OCI-LY1 (cell line): ENCODE data around the gene RAB11FIP4.

Experiments
- H2AFZ ChIP-seq: fragments of 200-600 bp; sonication (generic), shearing (Covaris generic); 2 replicates; pipeline ENCODE4 v1.6.0; 2014; ENCODE audit warnings: antibody characterized with exemption, mild to moderate bottlenecking, low read length
- H3F3A ChIP-seq: fragments of 200-600 bp; sonication (generic), shearing (Covaris generic); 2 replicates; pipeline ENCODE4 v1.6.0; 2014; ENCODE audit warnings: mild to moderate bottlenecking, antibody characterized with exemption, low read length, moderate library complexity; ENCODE audit not compliant: insufficient read depth
- H3K27ac ChIP-seq: fragments of 200-600 bp; sonication (generic); 2 replicates; pipeline ENCODE4 v1.5.1; 2014; ENCODE audit warnings: low read length, mixed run types, mild to moderate bottlenecking, low read depth; ENCODE audit not compliant: poor library complexity, severe bottlenecking
- H3K27me3 ChIP-seq: fragments of 200-600 bp; sonication (generic); 2 replicates; pipeline ENCODE4 v1.6.0; 2014; ENCODE audit warnings: antibody characterized with exemption, mild to moderate bottlenecking, low read length, moderate library complexity; ENCODE audit not compliant: insufficient read depth
- H3K36me3 ChIP-seq: fragments of 200-600 bp; sonication (generic); 2 replicates; pipeline ENCODE4 v1.6.1; 2014; ENCODE audit warnings: mild to moderate bottlenecking, antibody characterized with exemption, low read length, moderate library complexity, mixed read lengths; ENCODE audit not compliant: insufficient read depth
- H3K4me1 ChIP-seq: fragments of 200-600 bp; sonication (generic); 2 replicates; pipeline ENCODE4 v1.5.1; 2014; ENCODE audit warnings: mild to moderate bottlenecking, low read length, moderate library complexity; ENCODE audit not compliant: insufficient read depth, severe bottlenecking
- H3K4me2 ChIP-seq: fragments of 200-600 bp; sonication (generic), shearing (Covaris generic); 2 replicates; pipeline ENCODE4 v1.6.1; 2014; ENCODE audit warnings: low read length
- H3K4me3 ChIP-seq: fragments of 200-600 bp; sonication (generic); 2 replicates; pipeline ENCODE4 v1.5.1; 2014; ENCODE audit warnings: low read length, low read depth, mild to moderate bottlenecking, mixed read lengths; ENCODE audit not compliant: poor library complexity, severe bottlenecking
- H3K79me2 ChIP-seq: fragments of 200-600 bp; shearing (Covaris generic); 2 replicates; pipeline ENCODE4 v1.6.1; 2016; ENCODE audit warnings: mixed run types, low read length, mixed read lengths; ENCODE audit not compliant: insufficient read depth
- H3K9ac ChIP-seq: fragments of 200-600 bp; sonication (generic), shearing (Covaris generic); 2 replicates; pipeline ENCODE4 v1.6.1; 2014; ENCODE audit warnings: mild to moderate bottlenecking, low read length, mixed read lengths
- H3K9me2 ChIP-seq: fragments of 200-600 bp; sonication (generic), shearing (Covaris generic); 2 replicates; pipeline ENCODE4 v1.6.1; 2014; ENCODE audit warnings: low read depth, mild to moderate bottlenecking, low read length, mixed read lengths
- H3K9me3 ChIP-seq: fragments of 200-600 bp; shearing (Covaris generic); 2 replicates; pipeline ENCODE4 v1.6.1; 2014; ENCODE audit warnings: low read length, mixed read lengths
- H4K20me1 ChIP-seq: fragments of 200-600 bp; sonication (generic), shearing (Covaris generic); 2 replicates; pipeline ENCODE4 v1.6.0; 2016; ENCODE audit warnings: mild to moderate bottlenecking, low read length; ENCODE audit not compliant: insufficient read depth
- CTCF ChIP-seq: fragments of 200-600 bp; sonication (generic), shearing (Covaris generic); IDR thresholded peaks from 2 replicates; pipeline ENCODE4 v1.5.1; 2017; ENCODE audit warnings: mild to moderate bottlenecking, antibody characterized with exemption, low read length, moderate library complexity, mixed read lengths
- EZH2 ChIP-seq: fragments of 200-600 bp; sonication (generic), shearing (Covaris generic); IDR thresholded peaks from 2 replicates; pipeline ENCODE4 v1.8.0; 2017; ENCODE audit warnings: borderline replicate concordance, mixed run types, mild to moderate bottlenecking, antibody characterized with exemption, low read length, moderate library complexity, mixed read lengths

RAB11FIP4 gene

GRCh38 chr17:31422443-31422842 is 31.0 kb downstream of the RAB11FIP4 start:
- H3K9ac ChIP-seq: no peak overlapping the region
- H4K20me1 ChIP-seq: no peaks in the 10 kb centered on the region
- no peaks in the 10 kb centered on the region for H3K4me1 ChIP-seq
- peaks cover 4% of the 10 kb centered on the region; the same call in 1 of the 2 replicates for H3K27me3 ChIP-seq
- no peak overlapping the region for H3K4me3 ChIP-seq
- no peak overlapping the region for H3K4me2 ChIP-seq
- TF ChIP-seq CTCF (no peak), EZH2 (no peak)
- H2AFZ ChIP-seq: no peak overlapping the region
- no peaks in the 10 kb centered on the region for H3K36me3 ChIP-seq
- no peaks in the 10 kb centered on the region for H3K79me2 ChIP-seq
- no peaks in the 10 kb centered on the region for H3F3A ChIP-seq
- H3K9me3 ChIP-seq: no peaks in the 10 kb centered on the region
- H3K27ac ChIP-seq: no peak overlapping the region
- H3K9me2 ChIP-seq: no peaks in the 10 kb centered on the region

GRCh38 chr17:31424944-31425281 is 33.4 kb downstream of the RAB11FIP4 start:
- no peaks in the 10 kb centered on the region for H4K20me1 ChIP-seq
- H3K27me3 ChIP-seq: peaks cover 4% of the 10 kb centered on the region; the same call in 1 of the 2 replicates
- no peaks in the 10 kb centered on the region for H3K9me2 ChIP-seq
- H3K4me3 ChIP-seq: no peak overlapping the region
- no peak overlapping the region for H3K9ac ChIP-seq
- H3K9me3 ChIP-seq: no peaks in the 10 kb centered on the region
- no peaks in the 10 kb centered on the region for H3K4me1 ChIP-seq
- no peaks in the 10 kb centered on the region for H3K79me2 ChIP-seq
- TF ChIP-seq EZH2: no peak
- no peak for TF ChIP-seq CTCF
- no peaks in the 10 kb centered on the region for H3F3A ChIP-seq
- no peaks in the 10 kb centered on the region for H3K36me3 ChIP-seq
- no peak overlapping the region for H3K4me2 ChIP-seq
- H3K27ac ChIP-seq: no peak overlapping the region
- no peak overlapping the region for H2AFZ ChIP-seq

- Histone ChIP-seq H2AFZ (no peak overlapping the region), H3K9ac (no peak overlapping the region), H3K9me2 (no peaks in the 10 kb centered on the region), H3F3A (no peaks in the 10 kb centered on the region), H3K36me3 (no peaks in the 10 kb centered on the region), H3K4me2 (no peak overlapping the region), H3K4me1 (no peaks in the 10 kb centered on the region), H3K27me3 (peaks cover 4% of the 10 kb centered on the region; the same call in 1 of the 2 replicates), H3K27ac (no peak overlapping the region), H3K79me2 (no peaks in the 10 kb centered on the region), H3K9me3 (no peaks in the 10 kb centered on the region), H3K4me3 (no peak overlapping the region), H4K20me1 (no peaks in the 10 kb centered on the region)
- TF ChIP-seq EZH2: no peak
- no peak for TF ChIP-seq CTCF
Measured at GRCh38 chr17:31425282-31426040, 34.0 kb downstream of the RAB11FIP4 start.
